ENCODE measurements around the gene SMIM20.

The SMIM20 gene

GRCh38 chr4:25943805-25944204, 29.8 kb downstream of the SMIM20 start:
- peaks cover 0 to 8% (median 0%) of the 10 kb centered on the region in 3 experiments for H3K27me3 ChIP-seq (ENCODE audit: control insufficient read depth in 3 of 3, insufficient read depth in 3 of 3, low read depth in 1 of 3, low read length in 3 of 3)
- no peak overlapping the region for H3K27ac ChIP-seq (replicated peaks; ENCODE audit: low read length)
- H3K4ac ChIP-seq (ENCODE audit: low read length): no peak overlapping the region
- no peak for DNase-seq (ENCODE audit: low spot score)
- H3K18ac ChIP-seq (ENCODE audit: low read length): no peak overlapping the region
- no peaks in the 10 kb centered on the region for H3K9me3 ChIP-seq (replicated peaks in 1 of 2; ENCODE audit: control insufficient read depth in 2 of 2, insufficient read depth in 1 of 2, low read depth in 1 of 2, low read length in 2 of 2)
- no peak overlapping the region for H3K9ac ChIP-seq (ENCODE audit: low read depth, low read length, poor library complexity)
- H2AFZ ChIP-seq (ENCODE audit: low read length): no peak overlapping the region
- peaks cover under 1 to 2% of the 10 kb centered on the region in 2 donors for H3K4me1 ChIP-seq (ENCODE audit: control insufficient read depth in 2 of 2, insufficient read depth in 1 of 2, low read depth in 1 of 2, low read length in 2 of 2)
- H4K8ac ChIP-seq (ENCODE audit: low read depth, low read length): no peak overlapping the region
- H2BK120ac ChIP-seq (ENCODE audit: low read depth, low read length): no peak overlapping the region
- H2BK12ac ChIP-seq (ENCODE audit: low read length): no peak overlapping the region
- H3K79me1 ChIP-seq (ENCODE audit: low read depth, low read length): no peaks in the 10 kb centered on the region
- H2BK5ac ChIP-seq (ENCODE audit: low read length): no peak overlapping the region
- no peak overlapping the region for H3K14ac ChIP-seq (ENCODE audit: low read length)
- H3K36me3 ChIP-seq (replicated peaks in 1 of 2; ENCODE audit: control insufficient read depth in 2 of 2, insufficient read depth in 2 of 2, low read length in 2 of 2): no peaks in the 10 kb centered on the region
- H3K4me2 ChIP-seq (ENCODE audit: insufficient read depth, low read length, poor library complexity, severe bottlenecking): no peak overlapping the region
- no peak overlapping the region for H3K23ac ChIP-seq (ENCODE audit: low read depth, low read length, poor library complexity)
- no peak overlapping the region for H2AK5ac ChIP-seq (ENCODE audit: low read depth, low read length)
- H4K91ac ChIP-seq (ENCODE audit: low read depth, low read length, poor library complexity): no peak overlapping the region
- H3K4me3 ChIP-seq (ENCODE audit: low read length in 2 of 2): no peak overlapping the region
- no peak overlapping the region for H2BK15ac ChIP-seq (ENCODE audit: low read length)

- Histone ChIP-seq H3K4me1 (ENCODE audit: control insufficient read depth in 2 of 2, insufficient read depth in 1 of 2, low read depth in 1 of 2, low read length in 2 of 2) (peaks cover 21 to 22% of the 10 kb centered on the region in 2 donors), H3K27ac (replicated peaks; ENCODE audit: low read length) (no peak overlapping the region), H3K9ac (ENCODE audit: low read depth, low read length, poor library complexity) (no peak overlapping the region), H3K4me2 (ENCODE audit: insufficient read depth, low read length, poor library complexity, severe bottlenecking) (no peak overlapping the region), H3K27me3 (ENCODE audit: control insufficient read depth in 3 of 3, insufficient read depth in 3 of 3, low read depth in 1 of 3, low read length in 3 of 3) (peaks cover 0 to 3% (median 0%) of the 10 kb centered on the region in 3 experiments), H2BK15ac (ENCODE audit: low read length) (no peak overlapping the region), H4K91ac (ENCODE audit: low read depth, low read length, poor library complexity) (no peak overlapping the region), H2AFZ (ENCODE audit: low read length) (no peak overlapping the region), H3K36me3 (replicated peaks in 1 of 2; ENCODE audit: control insufficient read depth in 2 of 2, insufficient read depth in 2 of 2, low read length in 2 of 2) (no peaks in the 10 kb centered on the region), H2BK120ac (ENCODE audit: low read depth, low read length) (no peak overlapping the region), H2BK12ac (ENCODE audit: low read length) (no peak overlapping the region), H3K4ac (ENCODE audit: low read length) (no peak overlapping the region), H3K18ac (ENCODE audit: low read length) (no peak overlapping the region), H2AK5ac (ENCODE audit: low read depth, low read length) (no peak overlapping the region), H2BK5ac (ENCODE audit: low read length) (no peak overlapping the region), H3K79me1 (ENCODE audit: low read depth, low read length) (no peaks in the 10 kb centered on the region), H3K23ac (ENCODE audit: low read depth, low read length, poor library complexity) (no peak overlapping the region), H3K9me3 (replicated peaks in 1 of 2; ENCODE audit: control insufficient read depth in 2 of 2, insufficient read depth in 1 of 2, low read depth in 1 of 2, low read length in 2 of 2) (no peaks in the 10 kb centered on the region), H4K8ac (ENCODE audit: low read depth, low read length) (no peak overlapping the region), H3K4me3 (ENCODE audit: low read length in 2 of 2) (no peak overlapping the region), H3K14ac (ENCODE audit: low read length) (no peak overlapping the region)
- no peak for DNase-seq (ENCODE audit: low spot score)
- WGBS, 2 donors (ENCODE audit: extremely low coverage in 2 of 2, insufficient read length in 2 of 2, insufficient replicate concordance in 1 of 2): no CpG with 5 or more reads among the region's 1 CpG
Observed at GRCh38 chr4:25948051-25948450, 34.0 kb downstream of the SMIM20 start.

DNA sequence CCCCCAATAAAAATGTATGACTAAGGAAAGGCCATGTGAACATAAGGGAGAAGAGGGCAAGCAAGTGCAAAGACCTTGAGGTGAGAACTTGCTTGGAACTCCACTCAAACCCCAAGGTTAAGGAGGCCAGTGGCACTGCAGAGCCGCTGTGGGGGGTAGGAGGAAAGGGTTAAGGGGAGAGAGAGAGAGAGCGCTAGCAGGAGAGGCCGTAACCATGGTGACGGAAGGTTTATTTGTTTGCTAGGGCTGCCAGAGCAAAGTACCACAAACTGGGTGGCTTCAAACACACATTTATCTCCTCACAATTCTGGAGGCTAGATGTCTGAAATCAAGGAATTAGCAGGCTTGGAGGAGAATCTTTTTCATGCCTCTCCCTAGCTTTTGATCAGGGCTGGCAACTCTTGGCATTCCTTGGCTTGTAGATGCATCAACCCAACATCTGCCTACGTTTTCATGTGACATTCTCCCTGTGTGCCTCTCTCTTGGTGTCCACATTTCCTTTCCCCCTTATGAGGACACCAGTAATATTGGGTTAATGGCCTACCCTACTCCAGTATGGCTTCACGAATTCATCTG, 35.2 kb downstream of the SMIM20 start:
- H3K4ac ChIP-seq (ENCODE audit: low read length): no peak overlapping the region
- no peak overlapping the region for H3K4me2 ChIP-seq (ENCODE audit: insufficient read depth, low read length, poor library complexity, severe bottlenecking)
- no peak overlapping the region for H3K18ac ChIP-seq (ENCODE audit: low read length)
- peaks cover 24 to 27% of the 10 kb centered on the region in 2 donors for H3K4me1 ChIP-seq (ENCODE audit: control insufficient read depth in 2 of 2, insufficient read depth in 1 of 2, low read depth in 1 of 2, low read length in 2 of 2)
- H3K27me3 ChIP-seq (ENCODE audit: control insufficient read depth in 3 of 3, insufficient read depth in 3 of 3, low read depth in 1 of 3, low read length in 3 of 3): no peaks in the 10 kb centered on the region
- H3K36me3 ChIP-seq (replicated peaks in 1 of 2; ENCODE audit: control insufficient read depth in 2 of 2, insufficient read depth in 2 of 2, low read length in 2 of 2): no peaks in the 10 kb centered on the region
- no peak overlapping the region for H2BK5ac ChIP-seq (ENCODE audit: low read length)
- H3K4me3 ChIP-seq (ENCODE audit: low read length in 2 of 2): no peak overlapping the region
- no peaks in the 10 kb centered on the region for H3K9me3 ChIP-seq (replicated peaks in 1 of 2; ENCODE audit: control insufficient read depth in 2 of 2, insufficient read depth in 1 of 2, low read depth in 1 of 2, low read length in 2 of 2)
- no peak overlapping the region for H2BK15ac ChIP-seq (ENCODE audit: low read length)
- H3K27ac ChIP-seq (replicated peaks; ENCODE audit: low read length): no peak overlapping the region
- H2AK5ac ChIP-seq (ENCODE audit: low read depth, low read length): no peak overlapping the region
- no peak overlapping the region for H2BK120ac ChIP-seq (ENCODE audit: low read depth, low read length)
- no peaks in the 10 kb centered on the region for H3K79me1 ChIP-seq (ENCODE audit: low read depth, low read length)
- H4K91ac ChIP-seq (ENCODE audit: low read depth, low read length, poor library complexity): no peak overlapping the region
- H2BK12ac ChIP-seq (ENCODE audit: low read length): no peak overlapping the region
- no peak overlapping the region for H3K9ac ChIP-seq (ENCODE audit: low read depth, low read length, poor library complexity)
- no peak overlapping the region for H3K23ac ChIP-seq (ENCODE audit: low read depth, low read length, poor library complexity)
- H4K8ac ChIP-seq (ENCODE audit: low read depth, low read length): no peak overlapping the region
- no peak overlapping the region for H2AFZ ChIP-seq (ENCODE audit: low read length)
- DNase-seq (ENCODE audit: low spot score): peak; percentile 36
- no CpG with 5 or more reads among the region's 6 CpGs for WGBS, 2 donors (ENCODE audit: extremely low coverage in 2 of 2, insufficient read length in 2 of 2, insufficient replicate concordance in 1 of 2)
- no peak overlapping the region for H3K14ac ChIP-seq (ENCODE audit: low read length)

DNA sequence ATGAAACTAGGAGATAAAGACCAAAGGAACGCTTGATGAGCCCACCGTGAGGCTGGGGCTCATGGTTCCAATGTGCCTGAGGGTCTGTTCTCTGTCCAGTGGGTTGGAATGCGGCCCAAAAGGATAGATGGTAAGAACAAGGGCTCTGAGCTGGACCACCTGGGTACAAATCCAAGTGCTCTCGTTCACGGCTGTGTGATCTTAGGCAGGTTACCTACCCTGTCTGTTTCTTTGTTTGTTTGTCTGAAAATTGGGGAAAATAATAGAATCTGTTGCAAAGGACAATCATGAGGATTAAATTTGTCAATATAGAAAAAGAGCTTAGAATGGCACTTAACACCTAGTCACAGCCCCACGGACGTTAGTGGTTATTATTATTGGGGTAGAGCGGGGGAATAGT, 36.0 kb downstream of the SMIM20 start:
- Histone ChIP-seq H3K14ac (ENCODE audit: low read length) (no peak overlapping the region), H2AFZ (ENCODE audit: low read length) (no peak overlapping the region), H3K18ac (ENCODE audit: low read length) (no peak overlapping the region), H3K4ac (ENCODE audit: low read length) (no peak overlapping the region), H2BK120ac (ENCODE audit: low read depth, low read length) (no peak overlapping the region), H3K4me2 (ENCODE audit: insufficient read depth, low read length, poor library complexity, severe bottlenecking) (no peak overlapping the region), H3K36me3 (replicated peaks in 1 of 2; ENCODE audit: control insufficient read depth in 2 of 2, insufficient read depth in 2 of 2, low read length in 2 of 2) (no peaks in the 10 kb centered on the region), H3K79me1 (ENCODE audit: low read depth, low read length) (no peaks in the 10 kb centered on the region), H3K23ac (ENCODE audit: low read depth, low read length, poor library complexity) (no peak overlapping the region), H3K9me3 (replicated peaks in 1 of 2; ENCODE audit: control insufficient read depth in 2 of 2, insufficient read depth in 1 of 2, low read depth in 1 of 2, low read length in 2 of 2) (no peaks in the 10 kb centered on the region), H3K27ac (replicated peaks; ENCODE audit: low read length) (no peak overlapping the region), H3K4me1 (ENCODE audit: control insufficient read depth in 2 of 2, insufficient read depth in 1 of 2, low read depth in 1 of 2, low read length in 2 of 2) (peaks cover 24 to 27% of the 10 kb centered on the region in 2 donors), H2AK5ac (ENCODE audit: low read depth, low read length) (no peak overlapping the region), H4K91ac (ENCODE audit: low read depth, low read length, poor library complexity) (no peak overlapping the region), H2BK5ac (ENCODE audit: low read length) (no peak overlapping the region), H3K27me3 (ENCODE audit: control insufficient read depth in 3 of 3, insufficient read depth in 3 of 3, low read depth in 1 of 3, low read length in 3 of 3) (no peaks in the 10 kb centered on the region), H4K8ac (ENCODE audit: low read depth, low read length) (no peak overlapping the region), H2BK15ac (ENCODE audit: low read length) (no peak overlapping the region), H2BK12ac (ENCODE audit: low read length) (no peak overlapping the region), H3K4me3 (ENCODE audit: low read length in 2 of 2) (no peak overlapping the region), H3K9ac (ENCODE audit: low read depth, low read length, poor library complexity) (no peak overlapping the region)
- DNase-seq (ENCODE audit: low spot score): no peak
- WGBS, 2 donors (ENCODE audit: extremely low coverage in 2 of 2, insufficient read length in 2 of 2, insufficient replicate concordance in 1 of 2): no CpG with 5 or more reads among the region's 8 CpGs
